Inflammatory macrophage (primary cell): ENCODE results near the gene CYP1B1.
"Not testable (repeated sequence)": the region's sequence is repeated elsewhere in the genome, so short reads cannot be mapped to it uniquely, and the experiment has no call there.

Source experiments
- DNase-seq, 2 donors: peaks; one replicate each; pipeline ENCODE4 v3.0.0-alpha.2; 2020 to 2022

CYP1B1 gene

GRCh38 chr2:38098421-38099098, 22.6 kb upstream of the CYP1B1 start:
- peak; percentile 39 to 52 for DNase-seq

DNA sequence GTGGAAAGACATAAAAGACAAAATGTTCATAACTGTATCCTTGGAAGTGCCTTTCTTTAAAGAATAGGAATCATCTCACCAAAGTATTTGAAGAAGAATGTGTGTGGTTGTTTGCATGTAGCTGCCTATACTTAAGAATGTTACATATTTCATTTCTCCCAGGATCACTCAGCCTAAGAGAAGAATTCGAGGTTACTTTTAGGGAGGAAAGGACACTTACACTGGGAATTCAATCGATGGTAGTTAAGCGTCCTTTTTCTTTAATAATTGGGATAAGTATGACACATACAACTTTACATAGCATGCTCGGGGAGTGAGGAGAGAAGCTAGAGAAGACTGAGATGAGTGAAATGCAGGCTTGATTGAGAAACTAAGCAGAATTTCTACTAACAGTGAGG, 22.0 kb upstream of the CYP1B1 start:
- no peak for DNase-seq

DNA sequence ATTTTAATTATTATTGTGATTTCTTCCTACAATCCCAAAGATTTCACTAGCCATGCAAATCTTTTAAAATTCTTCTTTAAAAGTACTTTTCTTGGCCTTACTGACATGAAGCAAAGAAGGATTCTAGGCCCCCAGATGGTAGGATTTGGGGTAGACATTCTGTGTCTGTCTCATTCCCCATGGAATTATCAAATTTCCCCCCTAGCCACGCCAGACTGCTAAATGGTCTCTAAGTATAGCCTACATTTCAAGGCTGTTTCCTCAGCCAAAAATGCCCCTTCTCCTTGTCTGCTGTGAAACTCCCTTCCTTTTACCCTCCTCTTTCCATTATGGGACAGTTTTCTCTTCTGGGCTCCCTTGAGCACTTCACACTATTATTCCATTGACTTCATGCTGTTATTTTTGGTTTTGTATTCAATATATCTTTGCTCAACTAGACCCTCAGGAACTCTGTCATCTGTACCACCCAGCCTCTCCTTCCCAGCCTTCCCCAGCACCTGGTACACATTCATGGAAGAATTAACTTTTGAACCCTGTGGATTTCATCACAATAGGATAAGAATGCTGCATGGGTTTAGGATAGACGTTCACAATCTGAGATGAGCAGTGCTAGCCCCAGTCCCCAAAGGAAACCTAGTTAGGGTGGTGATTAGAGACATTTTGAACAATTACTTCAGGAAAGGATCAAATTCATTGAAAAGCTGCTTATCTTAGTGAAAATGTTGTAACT, 21.5 kb upstream of the CYP1B1 start:
- no peak for DNase-seq

DNA sequence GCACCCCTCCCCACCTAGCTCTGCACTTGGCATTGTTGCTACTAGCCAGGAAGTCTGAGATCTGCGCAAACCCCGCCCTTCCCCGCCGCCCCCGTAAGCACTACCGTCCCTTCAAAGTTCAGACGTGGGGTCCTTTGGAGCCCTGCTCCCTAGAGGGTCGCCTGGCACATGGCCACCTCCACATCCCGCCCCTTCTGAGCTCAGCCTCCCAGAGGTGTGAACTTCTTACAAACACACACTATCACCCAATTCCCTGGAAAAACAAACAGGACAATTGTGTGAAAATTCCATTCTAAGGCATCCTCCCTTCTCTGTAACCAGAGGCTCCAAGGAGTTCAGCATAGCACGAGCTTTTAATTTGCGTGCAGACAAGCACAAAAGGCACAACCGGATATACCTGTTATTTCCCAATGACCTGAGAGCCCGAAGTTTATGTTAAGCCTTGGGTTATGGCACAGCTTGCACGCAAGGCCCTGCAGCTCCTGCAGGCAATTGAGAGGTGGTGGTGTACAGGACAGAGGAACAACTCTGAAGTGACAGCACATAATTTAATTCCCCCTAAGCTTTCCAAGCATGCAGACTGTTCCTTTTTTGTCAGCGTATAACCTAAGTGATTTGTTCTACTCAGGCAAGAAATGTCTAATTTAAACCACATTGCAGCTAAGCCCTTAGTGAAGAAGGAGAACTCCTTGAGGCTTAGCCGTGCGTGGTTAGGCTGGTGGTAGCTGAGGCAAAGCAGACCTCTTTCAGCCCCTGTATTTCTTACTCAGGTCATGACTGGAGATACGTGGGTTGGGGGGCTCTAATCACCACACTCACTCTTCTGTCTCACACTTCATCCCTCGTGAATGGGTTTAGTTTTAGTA, 20.3 kb upstream of the CYP1B1 start:
- DNase-seq = peak; percentile 37 to 55

GRCh38 chr2:38095079-38095995, 19.4 kb upstream of the CYP1B1 start:
- no peak for DNase-seq

DNA sequence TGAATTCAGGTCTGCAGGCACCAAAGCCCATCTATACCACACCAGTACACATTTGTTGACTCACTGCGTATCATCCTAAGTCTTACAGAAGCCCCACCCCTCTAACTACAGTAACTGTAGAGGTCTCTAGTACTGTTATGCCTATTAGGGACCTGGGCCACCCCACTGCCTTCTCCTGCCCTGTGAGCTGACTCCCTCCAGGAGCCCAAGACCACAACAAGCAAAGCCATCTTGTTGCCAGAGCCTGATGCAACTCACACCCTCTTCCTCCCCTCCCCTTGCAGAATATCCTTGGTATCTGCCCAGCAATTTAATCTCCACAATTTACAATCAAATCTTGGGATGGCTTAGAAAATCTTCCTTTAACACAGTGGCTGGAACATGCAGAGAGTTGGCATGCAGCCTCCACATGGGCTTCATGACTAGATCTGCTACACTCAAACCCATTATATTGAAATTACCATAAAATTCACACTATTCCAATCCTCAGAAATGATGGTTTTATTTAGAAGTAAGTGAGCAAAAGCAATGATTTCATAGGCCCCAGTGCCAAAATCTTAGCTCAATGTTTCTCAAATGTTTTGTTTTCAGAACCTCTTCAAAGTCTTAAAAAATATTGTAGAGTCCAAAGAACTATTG, 17.7 kb upstream of the CYP1B1 start:
- no peak for DNase-seq

- peak; percentile 63 to 77 for DNase-seq
Measured at GRCh38 chr2:38092196-38092902, 16.4 kb upstream of the CYP1B1 start.

DNA sequence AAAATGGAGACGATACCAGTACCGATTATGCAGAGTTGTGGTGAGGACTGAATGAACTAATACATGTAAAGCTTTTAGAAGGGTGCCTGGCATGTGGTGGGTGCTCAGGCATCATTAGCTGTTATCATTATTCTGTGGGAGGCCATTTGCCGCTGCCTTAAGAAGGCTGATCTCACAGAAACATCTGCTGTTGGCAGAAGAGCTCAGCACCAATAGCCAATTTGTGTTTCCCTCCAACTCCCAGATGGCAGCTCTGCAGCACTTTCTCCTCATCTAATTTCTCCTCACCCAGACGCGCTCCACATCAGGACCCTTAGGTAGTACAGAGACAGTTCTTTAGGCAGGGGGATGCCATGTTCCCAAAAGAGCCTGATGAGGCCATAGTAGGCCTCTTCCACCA, 15.8 kb upstream of the CYP1B1 start:
- no peak for DNase-seq

- DNase-seq = no peak
Measured at GRCh38 chr2:38090928-38091327, 15.0 kb upstream of the CYP1B1 start.

DNA sequence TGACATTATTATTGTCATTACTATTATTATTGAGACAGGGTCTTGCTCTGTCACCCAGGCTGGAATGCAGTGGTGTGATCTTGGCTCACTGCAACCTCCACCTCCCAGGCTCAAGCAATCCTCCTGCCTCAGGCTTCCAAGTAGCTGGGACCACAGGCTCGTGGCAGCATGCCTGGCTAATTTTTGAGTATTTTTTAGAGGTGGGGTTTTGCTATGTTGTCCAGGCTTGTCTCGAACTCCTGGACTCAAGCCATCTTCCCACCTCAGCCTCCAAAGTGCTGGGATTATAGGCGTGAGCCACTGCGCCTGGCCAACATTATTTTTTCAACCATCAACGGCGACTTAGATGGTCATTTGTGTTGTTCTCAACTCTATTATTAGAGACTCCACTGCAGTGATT, 14.3 kb upstream of the CYP1B1 start:
- not testable (repeated sequence) for DNase-seq

DNA sequence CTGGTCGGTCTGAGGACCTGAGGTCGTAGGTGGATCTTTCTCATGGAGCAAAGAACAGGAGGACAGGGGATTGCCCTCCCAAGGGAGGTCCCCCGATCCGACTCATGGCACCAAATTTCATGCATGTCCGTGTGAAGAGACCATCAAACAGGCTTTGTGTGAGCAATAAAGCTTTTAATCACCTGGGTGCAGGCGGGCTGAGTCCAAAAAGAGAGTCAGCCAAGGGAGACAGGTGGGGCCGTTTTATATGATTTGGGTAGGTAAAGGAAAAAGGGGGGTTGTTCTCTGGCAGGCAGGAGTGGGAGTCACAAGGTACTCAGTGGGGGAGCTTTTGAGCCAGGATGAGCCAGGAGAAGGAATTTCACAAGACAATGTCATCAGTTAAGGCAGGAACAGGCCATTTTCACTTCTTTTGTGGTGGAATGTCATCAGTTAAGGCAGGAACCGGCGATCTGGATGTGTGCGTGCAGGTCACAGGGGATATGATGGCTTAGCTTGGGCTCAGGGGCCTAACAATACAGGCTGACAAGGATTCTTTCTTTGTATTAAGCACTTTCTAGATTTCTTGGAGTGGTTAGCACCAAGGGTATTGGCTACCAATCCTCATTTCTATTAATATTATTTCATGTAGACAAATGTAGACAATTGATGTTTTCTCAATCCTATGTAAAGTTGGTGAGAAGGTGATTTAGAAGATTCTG, 10.2 kb upstream of the CYP1B1 start:
- DNase-seq = not testable (repeated sequence)

- not testable (repeated sequence) for DNase-seq
Measured at GRCh38 chr2:38084556-38084955, 8.6 kb upstream of the CYP1B1 start.

- not testable (repeated sequence) for DNase-seq
Measured at GRCh38 chr2:38082727-38083126, 6.8 kb upstream of the CYP1B1 start.

GRCh38 chr2:38080346-38080745, 4.4 kb upstream of the CYP1B1 start:
- no peak for DNase-seq

DNA sequence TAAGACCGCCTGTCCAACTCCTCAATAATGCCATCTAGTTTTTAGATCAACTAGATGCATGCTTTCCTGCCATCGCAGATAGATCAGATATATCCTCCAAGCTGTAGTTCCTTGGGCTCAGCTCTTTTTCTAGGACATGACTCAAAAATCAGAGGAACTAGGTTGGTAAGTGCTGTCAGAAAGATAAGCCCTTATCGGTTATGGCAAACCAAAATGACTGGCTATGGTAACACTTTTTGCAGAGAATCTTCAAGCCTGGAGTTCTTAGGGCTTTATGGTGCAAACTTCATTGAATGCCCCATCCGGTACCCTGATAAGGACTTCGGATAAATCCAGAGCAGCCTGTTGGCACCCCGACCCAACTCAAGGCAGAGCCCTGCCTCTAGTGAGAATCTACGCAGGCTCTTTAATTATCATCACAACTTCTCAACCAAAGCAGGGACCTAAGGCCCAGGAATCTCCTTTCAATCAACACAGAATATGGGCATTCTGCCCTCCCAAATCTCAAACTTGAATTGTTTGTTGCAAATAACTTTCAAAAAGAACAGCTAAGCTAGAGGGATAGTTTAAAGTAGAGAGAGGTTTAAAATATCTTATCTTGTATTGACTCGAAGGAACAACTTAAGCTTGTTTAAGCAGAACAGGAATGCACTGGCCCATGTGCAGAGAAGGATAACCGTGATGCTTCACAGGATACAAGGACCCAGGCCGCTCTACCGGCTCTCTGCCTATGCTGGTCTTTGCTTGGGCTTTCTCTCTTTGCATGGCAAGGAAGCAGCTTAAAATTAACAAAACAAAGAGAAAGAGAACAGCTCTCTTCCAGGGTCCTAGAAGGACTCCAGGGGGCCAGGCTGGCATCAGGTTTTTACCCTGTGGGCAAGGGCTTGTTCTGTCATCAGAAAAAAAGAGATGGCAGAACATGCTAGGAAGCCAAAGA, 3.4 kb upstream of the CYP1B1 start:
- no peak for DNase-seq

DNA sequence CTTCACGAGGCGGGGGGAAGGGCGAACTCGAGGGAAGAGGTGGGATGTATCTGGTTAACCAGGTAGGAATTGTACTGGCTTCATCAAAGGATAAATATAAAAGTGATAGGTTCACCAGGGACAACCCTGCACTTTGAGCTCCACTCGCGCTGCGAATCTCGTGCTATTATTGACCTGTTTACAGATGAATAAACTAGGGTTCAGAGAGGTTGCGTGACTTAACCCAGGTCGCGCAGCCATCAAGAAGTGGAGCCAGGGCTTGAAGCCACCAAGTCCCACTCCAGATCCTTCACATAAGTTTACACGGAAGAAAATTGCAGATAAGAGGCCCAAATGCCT, 1.4 kb upstream of the CYP1B1 start:
- peak in 1 of 2 donors; percentile 31 for DNase-seq

DNA sequence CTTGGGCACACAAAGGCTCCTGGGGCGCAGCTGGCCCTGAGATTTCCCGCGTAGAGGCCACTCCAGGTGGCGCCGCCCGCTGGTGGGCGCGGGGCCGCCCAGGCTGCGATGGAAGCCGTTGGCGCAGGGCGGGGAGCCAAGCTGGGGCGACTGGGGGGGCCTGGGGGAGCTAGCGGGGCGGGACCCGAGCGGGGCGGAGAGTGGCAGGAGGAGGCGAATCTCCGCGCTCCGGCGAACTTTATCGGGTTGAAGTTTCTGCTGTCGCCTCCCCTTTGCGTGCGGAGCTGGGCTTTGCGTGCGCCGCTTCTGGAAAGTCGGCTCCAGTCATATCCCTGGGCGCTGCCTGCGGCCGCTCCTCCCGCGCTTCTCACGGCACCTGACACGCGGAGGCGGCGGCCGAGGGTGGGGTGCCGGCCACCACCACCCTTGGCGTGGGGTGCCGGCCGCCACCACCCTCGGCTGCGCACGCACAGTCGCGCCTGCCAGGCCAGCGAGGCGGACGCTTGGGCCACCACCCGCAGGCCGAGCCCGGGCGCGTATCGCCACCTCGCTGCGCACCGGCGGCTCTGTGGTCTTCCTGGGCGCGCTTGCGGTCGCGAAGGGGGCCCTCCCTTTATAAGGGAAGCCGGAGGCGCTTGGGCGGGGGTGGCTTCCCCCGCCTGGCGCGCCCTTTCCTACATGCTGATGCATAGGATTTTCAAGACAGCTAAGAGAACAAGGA, 919 bp upstream of the CYP1B1 start:
- DNase-seq = peak; percentile 88 to 98

- peak; percentile 84 to 94 for DNase-seq
Measured at GRCh38 chr2:38076152-38076709, 280 bp upstream of the CYP1B1 start.
